ENCODE data around the gene COL26A1.

GRCh38 chr7:101580596-101580995, 217.9 kb downstream of the COL26A1 start:
- TF ChIP-seq, protein P1, sequence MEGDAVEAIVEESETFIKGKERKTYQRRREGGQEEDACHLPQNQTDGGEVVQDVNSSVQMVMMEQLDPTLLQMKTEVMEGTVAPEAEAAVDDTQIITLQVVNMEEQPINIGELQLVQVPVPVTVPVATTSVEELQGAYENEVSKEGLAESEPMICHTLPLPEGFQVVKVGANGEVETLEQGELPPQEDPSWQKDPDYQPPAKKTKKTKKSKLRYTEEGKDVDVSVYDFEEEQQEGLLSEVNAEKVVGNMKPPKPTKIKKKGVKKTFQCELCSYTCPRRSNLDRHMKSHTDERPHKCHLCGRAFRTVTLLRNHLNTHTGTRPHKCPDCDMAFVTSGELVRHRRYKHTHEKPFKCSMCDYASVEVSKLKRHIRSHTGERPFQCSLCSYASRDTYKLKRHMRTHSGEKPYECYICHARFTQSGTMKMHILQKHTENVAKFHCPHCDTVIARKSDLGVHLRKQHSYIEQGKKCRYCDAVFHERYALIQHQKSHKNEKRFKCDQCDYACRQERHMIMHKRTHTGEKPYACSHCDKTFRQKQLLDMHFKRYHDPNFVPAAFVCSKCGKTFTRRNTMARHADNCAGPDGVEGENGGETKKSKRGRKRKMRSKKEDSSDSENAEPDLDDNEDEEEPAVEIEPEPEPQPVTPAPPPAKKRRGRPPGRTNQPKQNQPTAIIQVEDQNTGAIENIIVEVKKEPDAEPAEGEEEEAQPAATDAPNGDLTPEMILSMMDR (IDR thresholded peaks at IDR 0.05): no peak
- no peak for TF ChIP-seq ZFX (IDR thresholded peaks at IDR 0.05; ENCODE audit: borderline replicate concordance)
